HG03060 (cell line): Measurements from ENCODE around the gene NELFB.

Source experiments
- ATAC-seq: cut with Tn5 transposase; IDR thresholded peaks from one replicate; pipeline ENCODE4 v1.9.1; 2021; ENCODE audit warnings: low read depth, moderate number of reproducible peaks; ENCODE audit not compliant: unreplicated experiment

The NELFB gene

GRCh38 chr9:137278721-137279711, 23.9 kb downstream of the NELFB start:
- no peak for ATAC-seq

GRCh38 chr9:137279741-137280473, 24.8 kb downstream of the NELFB start:
- no peak for ATAC-seq

GRCh38 chr9:137280474-137281344, 25.6 kb downstream of the NELFB start:
- no peak for ATAC-seq

GRCh38 chr9:137281345-137282116, 26.4 kb downstream of the NELFB start:
- no peak for ATAC-seq

GRCh38 chr9:137286975-137287383, 31.9 kb downstream of the NELFB start:
- no peak for ATAC-seq

- no peak for ATAC-seq
Measured at GRCh38 chr9:137293094-137293481, 38.0 kb downstream of the NELFB start.

- ATAC-seq, result no peak
Measured at GRCh38 chr9:137293482-137294090, 38.5 kb downstream of the NELFB start.

GRCh38 chr9:137294091-137294680, 39.1 kb downstream of the NELFB start:
- ATAC-seq, result no peak

GRCh38 chr9:137294681-137295237, 39.6 kb downstream of the NELFB start:
- ATAC-seq, result no peak

GRCh38 chr9:137295238-137295811, 40.2 kb downstream of the NELFB start:
- ATAC-seq, result no peak

- ATAC-seq, result no peak
Measured at GRCh38 chr9:137295849-137296669, 40.9 kb downstream of the NELFB start.

- no peak for ATAC-seq
Measured at GRCh38 chr9:137296670-137297664, 41.8 kb downstream of the NELFB start.

- ATAC-seq, result no peak
Measured at GRCh38 chr9:137297966-137298365, 42.8 kb downstream of the NELFB start.

GRCh38 chr9:137298401-137299202, 43.5 kb downstream of the NELFB start:
- no peak for ATAC-seq

- no peak for ATAC-seq
Measured at GRCh38 chr9:137299203-137299565, 44.1 kb downstream of the NELFB start.

GRCh38 chr9:137299938-137300337, 44.8 kb downstream of the NELFB start:
- no peak for ATAC-seq
